GM19397 (cell line): ENCODE results near the gene TMEM17.

Source experiments
- ATAC-seq: cut with Tn5 transposase; IDR thresholded peaks from one replicate; pipeline ENCODE4 v1.9.1; 2021; ENCODE audit warnings: mild to moderate bottlenecking, moderate library complexity; ENCODE audit not compliant: unreplicated experiment

TMEM17 gene

DNA sequence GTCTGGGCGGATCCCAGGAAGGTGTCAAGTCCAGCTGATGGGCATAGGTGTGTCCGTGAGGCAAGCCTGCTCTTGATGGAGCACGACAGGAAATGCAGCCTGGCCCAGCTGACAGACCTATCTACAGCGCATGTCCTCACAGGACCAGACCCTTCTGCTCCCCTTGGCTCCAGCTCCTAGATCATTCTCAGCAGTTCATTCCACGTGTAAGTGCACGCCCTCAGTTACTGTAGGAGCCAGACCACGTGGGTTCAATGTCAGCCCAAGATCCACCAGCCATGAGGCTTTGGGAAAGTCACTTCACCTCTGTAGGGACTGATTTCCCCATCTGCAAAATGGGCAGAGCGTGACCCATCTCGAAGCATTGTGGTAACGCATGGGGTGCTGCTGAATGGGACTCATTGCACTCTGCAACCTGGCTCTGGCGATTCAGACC, 47.8 kb downstream of the TMEM17 start:
- no peak for ATAC-seq

DNA sequence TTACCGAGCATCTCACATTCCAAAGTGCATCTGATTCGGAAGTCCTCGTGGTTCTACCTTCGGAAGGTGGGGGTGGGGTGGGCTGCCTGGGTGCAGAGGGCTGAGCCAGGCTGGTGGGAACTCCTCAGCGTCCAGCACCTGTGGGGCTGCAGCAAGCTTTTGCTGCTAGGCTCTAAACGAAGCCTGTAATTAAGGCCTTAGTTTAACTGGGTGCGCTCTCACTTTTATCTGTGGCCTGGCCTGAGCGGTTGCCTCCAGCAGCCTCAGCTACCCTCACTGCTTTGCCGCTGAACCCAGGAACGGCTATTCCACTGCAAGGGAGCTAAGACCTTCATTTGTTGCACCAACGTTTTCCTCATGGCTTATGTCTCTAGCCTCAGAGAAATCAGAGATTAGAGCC, 48.4 kb downstream of the TMEM17 start:
- no peak for ATAC-seq

- peak; percentile 83 for ATAC-seq
Measured at GRCh38 chr2:62456721-62457539, 49.1 kb downstream of the TMEM17 start.

GRCh38 chr2:62455957-62456692, 49.9 kb downstream of the TMEM17 start:
- ATAC-seq: no peak

DNA sequence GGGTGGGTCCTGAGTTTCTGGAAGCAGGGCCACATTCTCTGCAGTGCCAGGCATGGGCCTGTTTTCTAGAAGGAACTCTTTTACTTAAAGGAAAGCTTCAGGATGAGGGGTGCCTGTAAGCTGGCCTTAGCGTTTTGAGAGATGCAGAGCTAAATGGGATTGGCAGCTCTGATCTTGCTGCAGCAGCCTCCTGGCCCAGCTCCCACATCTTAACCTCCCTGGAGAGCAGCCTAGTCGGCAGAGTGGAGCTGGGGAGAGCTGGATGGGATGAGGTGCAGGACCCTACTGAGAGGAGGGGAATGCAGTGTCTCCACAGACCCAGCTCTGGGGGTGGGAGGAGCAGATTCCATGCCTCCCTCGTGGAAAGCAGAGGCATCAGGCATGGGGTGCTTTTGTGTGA, 52.0 kb downstream of the TMEM17 start:
- ATAC-seq: no peak

DNA sequence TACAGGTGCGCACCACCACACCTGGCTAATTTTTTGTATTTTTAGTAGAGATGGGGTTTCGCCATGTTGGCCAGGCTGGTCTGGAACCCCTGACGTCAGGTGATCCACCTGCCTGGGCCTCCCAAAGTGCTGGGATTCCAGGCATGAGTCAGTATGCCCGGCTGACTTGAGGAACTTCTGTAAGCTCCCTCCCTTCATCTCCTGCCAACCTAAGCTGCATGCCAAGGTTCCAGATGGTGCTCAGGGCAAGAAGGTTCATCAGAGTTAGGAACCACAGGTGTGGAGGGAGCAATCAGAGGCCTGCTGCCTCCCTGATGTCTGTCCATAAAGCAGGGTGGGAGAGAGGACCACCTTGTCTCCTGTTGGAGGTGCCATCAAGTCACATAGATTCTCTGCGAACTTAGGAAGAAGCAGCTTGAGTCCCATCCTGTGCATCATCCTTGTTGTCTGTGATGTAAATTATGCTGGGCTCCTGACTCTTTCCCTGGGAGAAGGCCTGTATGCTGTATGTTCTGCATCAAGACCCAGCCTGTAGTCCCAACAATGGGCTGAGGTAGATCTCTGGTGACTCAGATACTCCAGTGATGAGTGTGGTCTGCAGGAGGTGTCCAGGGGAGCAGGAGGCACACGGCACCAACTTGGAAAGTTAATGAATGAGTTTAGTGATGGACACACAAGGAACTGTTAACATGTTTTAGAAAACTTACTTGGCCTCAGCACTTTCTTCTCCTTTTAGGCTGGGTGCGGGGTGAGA, 53.1 kb downstream of the TMEM17 start:
- no peak for ATAC-seq

DNA sequence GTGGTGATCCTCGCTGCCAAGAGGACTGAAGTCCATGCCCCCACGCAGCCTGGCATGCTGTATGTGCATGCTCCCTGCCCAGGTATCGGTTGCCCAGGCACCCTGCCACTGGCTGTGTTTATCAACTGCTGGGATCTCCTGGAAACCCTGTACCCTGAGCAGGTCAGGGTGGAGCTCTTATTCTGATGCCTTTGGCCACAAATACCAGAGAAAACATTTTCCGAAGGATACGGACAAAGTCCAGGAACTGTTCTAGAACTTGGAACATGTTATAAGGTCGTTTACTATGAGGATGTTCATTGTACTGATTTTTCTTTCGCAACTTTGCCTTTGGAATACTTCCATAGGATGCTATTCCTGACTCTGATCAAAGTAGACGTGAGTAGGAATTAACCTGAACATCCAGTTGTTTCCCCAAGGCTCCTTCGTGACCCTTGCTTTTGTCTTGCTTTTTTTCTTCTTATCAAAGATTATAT, 55.2 kb downstream of the TMEM17 start:
- ATAC-seq: no peak
